Neutrophil (primary cell): ENCODE data around the gene GON4L.

Experiments used
- H3K27ac ChIP-seq: fragments of 200-600 bp; sonication (generic); 2 replicates; pipeline ENCODE4 v1.5.1; 2016; ENCODE audit warnings: mild to moderate bottlenecking, moderate library complexity
- H3K27me3 ChIP-seq: fragments of 200-600 bp; sonication (generic); 2 replicates; pipeline ENCODE4 v1.6.0; 2016; ENCODE audit warnings: mild to moderate bottlenecking
- H3K36me3 ChIP-seq: fragments of 200-600 bp; sonication (generic); 2 replicates; pipeline ENCODE4 v1.5.1; 2017
- H3K4me1 ChIP-seq, 2 experiments: fragments of 200-600 bp in 1 of 2; sonication (generic) in 1 of 2; 1 replicate in 1 of 2; 2 replicates in 1 of 2; pipeline versions ENCODE4 v1.5.1 to v1.6.1; 2013 to 2016; ENCODE audit warnings: low read depth in 1 of 2, low read length in 1 of 2, mild to moderate bottlenecking in 1 of 2, moderate library complexity in 1 of 2; ENCODE audit not compliant: control insufficient read depth in 1 of 2, insufficient read depth in 1 of 2
- H3K4me3 ChIP-seq, 2 experiments: fragments of 200-600 bp in 1 of 2; sonication (generic) in 1 of 2; 1 replicate in 1 of 2; 2 replicates in 1 of 2; pipeline ENCODE4 v1.5.1; 2013 to 2016; ENCODE audit warnings: low read depth in 1 of 2, low read length in 1 of 2, mild to moderate bottlenecking in 1 of 2, moderate library complexity in 1 of 2
- H3K9me3 ChIP-seq: fragments of 200-600 bp; sonication (generic); 2 replicates; pipeline ENCODE4 v1.5.1; 2016
- CTCF ChIP-seq: fragments of 200-600 bp; sonication (generic); IDR thresholded peaks from 2 replicates; pipeline ENCODE4 v1.5.1; 2016; ENCODE audit warnings: antibody characterized with exemption

GON4L gene

DNA sequence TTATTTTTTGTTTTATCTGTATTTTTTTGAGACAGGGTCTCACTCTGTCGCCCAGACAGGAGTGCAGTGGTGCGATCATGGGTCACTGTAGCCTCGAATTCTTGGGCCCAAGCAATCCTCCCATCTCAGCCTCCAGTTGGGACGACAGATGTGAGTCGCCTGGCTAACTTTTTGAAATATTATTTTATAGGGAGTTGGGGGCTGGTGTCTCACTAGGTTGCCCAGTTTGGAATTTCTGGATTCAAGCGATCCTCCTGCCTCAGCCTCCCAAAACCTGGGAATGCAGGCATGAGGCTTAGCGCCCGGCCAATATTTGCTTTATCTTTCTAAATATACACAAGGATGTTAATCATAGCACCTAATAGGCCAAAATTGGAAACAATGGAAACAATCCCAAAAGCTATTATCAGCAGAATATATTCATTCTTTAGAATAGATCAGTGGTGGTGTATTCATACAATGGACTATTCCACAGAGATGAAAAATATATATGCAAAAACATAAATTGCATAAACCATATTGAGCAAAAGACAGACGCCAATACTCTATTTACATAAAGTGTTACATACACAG, 112.2 kb downstream of the GON4L start:
- Histone ChIP-seq H3K4me1 (peaks cover 8% of the 10 kb centered on the region in 2 experiments), H3K4me3 (peak overlapping the region; percentile 77 to 80), H3K36me3 (peaks cover 19% of the 10 kb centered on the region), H3K27ac (peak overlapping the region; percentile 79), H3K27me3 (no peaks in the 10 kb centered on the region), H3K9me3 (no peaks in the 10 kb centered on the region)
- no peak for TF ChIP-seq CTCF

GRCh38 chr1:155741908-155742307, 115.1 kb downstream of the GON4L start:
- Histone ChIP-seq H3K36me3 (peaks cover 22% of the 10 kb centered on the region), H3K27me3 (no peaks in the 10 kb centered on the region), H3K9me3 (no peaks in the 10 kb centered on the region), H3K4me1 (peaks cover 8% of the 10 kb centered on the region in 2 experiments), H3K4me3 (no peak overlapping the region), H3K27ac (no peak overlapping the region)
- TF ChIP-seq CTCF = no peak

- H3K4me3 ChIP-seq = no peak overlapping the region
- TF ChIP-seq CTCF = no peak
- peaks cover 8% of the 10 kb centered on the region in 2 experiments for H3K4me1 ChIP-seq
Observed at GRCh38 chr1:155740995-155741394, 116.0 kb downstream of the GON4L start.

GRCh38 chr1:155729031-155729898, 127.7 kb downstream of the GON4L start:
- H3K4me1 ChIP-seq = no peaks in the 10 kb centered on the region
- H3K36me3 ChIP-seq = peaks cover 43% of the 10 kb centered on the region
- no peaks in the 10 kb centered on the region for H3K27me3 ChIP-seq
- H3K9me3 ChIP-seq = no peaks in the 10 kb centered on the region
- TF ChIP-seq CTCF = peak; percentile 49
- H3K4me3 ChIP-seq = no peak overlapping the region
- no peak overlapping the region for H3K27ac ChIP-seq

More at GRCh38 chr1:155740995-155741394, 116.0 kb downstream of the GON4L start:
- Histone ChIP-seq H3K36me3 (peaks cover 31% of the 10 kb centered on the region), H3K27ac (no peak overlapping the region), H3K9me3 (no peaks in the 10 kb centered on the region), H3K27me3 (no peaks in the 10 kb centered on the region)

DNA sequence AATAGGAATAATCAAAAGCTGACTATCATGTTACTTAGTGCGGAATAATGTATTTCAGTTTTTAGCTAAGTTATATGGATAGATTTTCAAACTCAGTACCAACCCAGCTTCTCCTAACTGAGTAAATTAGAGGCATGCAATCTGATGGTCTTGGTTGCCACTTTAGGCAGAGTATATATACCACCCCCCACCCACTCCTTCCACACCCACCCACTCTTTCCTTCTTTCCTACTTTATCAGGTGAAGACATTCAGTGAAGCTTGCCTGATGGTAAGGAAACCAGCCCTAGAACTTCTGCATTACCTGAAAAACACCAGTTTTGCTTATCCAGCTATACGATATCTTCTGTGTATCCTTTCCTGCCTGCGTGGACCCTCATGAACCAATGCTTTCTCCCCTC, 131.9 kb downstream of the GON4L start:
- peaks cover 33% of the 10 kb centered on the region for H3K36me3 ChIP-seq
- H3K27ac ChIP-seq = no peak overlapping the region
- H3K9me3 ChIP-seq = no peaks in the 10 kb centered on the region
- TF ChIP-seq CTCF = no peak
- H3K4me3 ChIP-seq = no peak overlapping the region
- no peaks in the 10 kb centered on the region for H3K4me1 ChIP-seq
- no peaks in the 10 kb centered on the region for H3K27me3 ChIP-seq
